DMS 273 treated with DMSO at 0.1 percent for 48 hours (cell line): ENCODE measurements around the gene GCK.

ENCODE experiments used
- DNase-seq: peaks from one replicate; lab custom pipeline; 2025; lab: John Stamatoyannopoulos, UW

The GCK gene

GRCh38 chr7:44222776-44223261 lies 33.6 kb upstream of the GCK start:
- DNase-seq = no peak

GRCh38 chr7:44222074-44222473 lies 32.8 kb upstream of the GCK start:
- no peak for DNase-seq

- DNase-seq = no peak
These were observed 32.1 kb upstream of the GCK start for GRCh38 chr7:44221231-44221791.

- DNase-seq = no peak
These were observed 31.3 kb upstream of the GCK start for GRCh38 chr7:44220358-44221112.

- DNase-seq = no peak
These were observed 30.8 kb upstream of the GCK start for GRCh38 chr7:44220046-44220357.

GRCh38 chr7:44219371-44220045 lies 30.3 kb upstream of the GCK start:
- DNase-seq = no peak

- peak; percentile 64 for DNase-seq
These were observed 29.4 kb upstream of the GCK start for GRCh38 chr7:44218418-44219201.

- no peak for DNase-seq
These were observed 28.7 kb upstream of the GCK start for GRCh38 chr7:44217852-44218402.

GRCh38 chr7:44217223-44217714 lies 28.0 kb upstream of the GCK start:
- no peak for DNase-seq

- DNase-seq = no peak
These were observed 27.4 kb upstream of the GCK start for GRCh38 chr7:44216521-44217222.

- DNase-seq = no peak
These were observed 26.8 kb upstream of the GCK start for GRCh38 chr7:44216019-44216418.

GRCh38 chr7:44215531-44215930 lies 26.3 kb upstream of the GCK start:
- DNase-seq = no peak

GRCh38 chr7:44213877-44214388 lies 24.7 kb upstream of the GCK start:
- no peak for DNase-seq

GRCh38 chr7:44213206-44213876 lies 24.1 kb upstream of the GCK start:
- DNase-seq = no peak

- no peak for DNase-seq
These were observed 23.4 kb upstream of the GCK start for GRCh38 chr7:44212581-44213184.

GRCh38 chr7:44212018-44212417 lies 22.8 kb upstream of the GCK start:
- no peak for DNase-seq

GRCh38 chr7:44211126-44211675 lies 22.0 kb upstream of the GCK start:
- no peak for DNase-seq

GRCh38 chr7:44210107-44210506 lies 20.9 kb upstream of the GCK start:
- DNase-seq = no peak

- DNase-seq = no peak
These were observed 18.8 kb upstream of the GCK start for GRCh38 chr7:44208085-44208484.

GRCh38 chr7:44206008-44206407 lies 16.8 kb upstream of the GCK start:
- no peak for DNase-seq
